GM18517 (cell line): Measurements from ENCODE around the gene RRP15.

Experiments
- ATAC-seq: cut with Tn5 transposase; IDR thresholded peaks from one replicate; pipeline ENCODE4 v1.9.1; 2021; ENCODE audit warnings: mild to moderate bottlenecking, moderate library complexity; ENCODE audit not compliant: unreplicated experiment

Gene RRP15

DNA sequence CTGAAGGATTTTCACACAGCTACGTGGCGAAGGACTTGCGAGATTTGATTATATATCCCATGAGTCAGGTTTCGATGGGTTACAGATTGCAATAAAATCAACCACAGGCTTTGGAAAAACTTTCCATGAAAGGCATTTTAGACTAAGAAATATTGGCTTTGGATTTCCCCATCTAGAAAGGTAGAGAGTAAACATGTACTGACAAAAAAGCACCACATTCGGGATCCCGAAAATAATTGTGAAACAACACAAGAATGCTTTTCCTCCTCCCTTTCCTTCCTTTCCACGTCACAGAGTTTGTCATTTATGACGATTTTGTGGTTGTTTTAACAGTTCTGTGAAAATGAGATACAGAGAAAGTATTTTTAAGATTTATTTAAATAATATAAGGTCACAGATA lies 98.6 kb downstream of the RRP15 start:
- no peak for ATAC-seq

DNA sequence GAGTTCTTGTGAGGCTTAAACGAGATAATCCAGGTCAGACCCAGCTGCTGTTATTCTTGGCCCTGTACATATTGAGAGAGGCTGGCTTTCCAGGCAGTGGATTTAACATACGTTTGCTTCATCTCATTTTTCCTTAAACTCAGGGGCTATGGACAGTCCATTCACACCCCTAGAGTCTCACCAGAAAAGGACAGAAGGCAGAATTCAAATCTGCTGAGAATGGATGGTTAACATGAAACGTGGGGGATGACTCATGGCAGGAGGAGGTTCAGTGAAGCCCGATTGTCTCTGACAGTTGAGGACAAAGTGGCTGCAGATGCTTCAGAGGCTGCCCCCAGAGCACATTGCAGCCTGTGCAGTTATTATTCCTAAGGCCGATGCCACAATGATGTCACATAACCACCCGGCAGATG lies 99.5 kb downstream of the RRP15 start:
- ATAC-seq, result no peak
